ENCODE data around the gene NOL4L.
"Not testable (repeated sequence)": the region's sequence is repeated elsewhere in the genome, so short reads cannot be mapped to it uniquely, and the experiment has no call there.

NOL4L gene

GRCh38 chr20:32612351-32613191, 27.4 kb upstream of the NOL4L start:
- DNase-seq: no peak

GRCh38 chr20:32611868-32612267, 26.7 kb upstream of the NOL4L start:
- no peak for DNase-seq

DNA sequence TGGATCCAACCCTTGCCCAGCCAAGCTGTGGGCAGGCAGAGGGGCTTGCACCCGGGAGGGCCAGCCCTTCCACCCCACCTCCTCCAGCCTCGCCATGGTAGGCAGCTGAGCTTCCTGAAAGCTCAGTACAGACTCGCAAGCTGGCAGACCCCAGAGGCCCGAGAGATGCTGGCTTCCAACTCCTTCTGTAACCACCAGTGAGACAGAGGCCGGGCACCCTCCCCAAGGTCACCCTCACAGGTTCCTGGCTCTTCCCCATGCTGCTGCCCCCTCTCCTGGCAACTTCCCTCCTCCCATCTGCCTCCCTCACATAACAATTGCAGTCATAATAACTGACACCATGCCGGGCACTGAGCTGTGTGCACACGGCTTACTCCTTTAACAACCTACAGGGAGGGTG, 26.2 kb upstream of the NOL4L start:
- DNase-seq: no peak

- DNase-seq: no peak
Observed at GRCh38 chr20:32610472-32611218, 25.5 kb upstream of the NOL4L start.

GRCh38 chr20:32609993-32610392, 24.9 kb upstream of the NOL4L start:
- DNase-seq: no peak

DNA sequence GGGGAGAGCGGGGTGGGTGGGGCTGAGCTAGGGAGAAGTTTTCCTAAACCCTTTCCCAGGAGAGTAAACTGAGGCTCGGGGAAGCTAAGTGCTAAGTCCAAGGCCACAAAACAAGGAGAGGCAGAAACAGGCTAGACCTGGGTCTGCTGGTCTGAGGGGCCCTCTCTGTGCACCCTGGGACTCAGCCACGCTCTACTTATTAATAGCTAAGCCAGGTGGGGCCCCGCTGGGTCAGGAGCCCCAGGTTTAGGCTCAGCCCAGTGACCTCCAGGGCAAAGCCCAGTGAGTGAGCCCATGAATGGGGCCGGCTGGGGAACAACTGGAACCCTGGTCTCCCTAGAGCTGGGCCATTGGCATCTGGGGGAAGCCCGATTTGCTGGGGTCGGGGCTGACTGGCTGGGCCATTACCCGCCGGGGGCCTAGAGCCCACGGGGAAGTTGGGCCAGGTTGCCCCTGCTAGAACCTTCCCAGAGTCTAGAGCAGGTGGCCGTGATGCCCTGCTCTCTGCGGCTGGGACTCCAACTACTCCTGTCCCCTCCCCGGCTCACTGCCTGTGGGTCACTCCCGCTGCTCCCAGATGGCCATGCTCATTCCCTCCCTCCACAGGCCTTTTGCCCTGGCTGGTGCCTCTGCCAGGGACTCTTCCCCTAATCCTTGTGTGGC, 24.1 kb upstream of the NOL4L start:
- no peak for DNase-seq

DNA sequence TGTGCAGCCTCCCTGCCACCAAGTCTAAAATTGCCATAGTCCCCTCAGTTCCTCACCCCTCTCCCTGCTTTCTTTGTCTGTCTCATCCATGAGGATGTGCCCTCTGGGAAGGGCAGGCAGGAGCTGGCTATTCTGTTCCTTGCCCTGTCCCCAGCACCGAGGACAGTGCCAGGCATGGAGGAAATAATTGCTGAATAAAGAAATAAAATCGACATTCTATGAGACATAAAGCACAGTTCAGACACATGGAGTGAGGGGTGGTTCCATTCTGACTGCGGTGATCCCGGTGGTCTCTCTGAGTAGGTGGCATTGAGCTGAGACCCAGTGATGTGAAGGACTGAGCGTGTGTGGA, 23.5 kb upstream of the NOL4L start:
- DNase-seq: no peak

DNA sequence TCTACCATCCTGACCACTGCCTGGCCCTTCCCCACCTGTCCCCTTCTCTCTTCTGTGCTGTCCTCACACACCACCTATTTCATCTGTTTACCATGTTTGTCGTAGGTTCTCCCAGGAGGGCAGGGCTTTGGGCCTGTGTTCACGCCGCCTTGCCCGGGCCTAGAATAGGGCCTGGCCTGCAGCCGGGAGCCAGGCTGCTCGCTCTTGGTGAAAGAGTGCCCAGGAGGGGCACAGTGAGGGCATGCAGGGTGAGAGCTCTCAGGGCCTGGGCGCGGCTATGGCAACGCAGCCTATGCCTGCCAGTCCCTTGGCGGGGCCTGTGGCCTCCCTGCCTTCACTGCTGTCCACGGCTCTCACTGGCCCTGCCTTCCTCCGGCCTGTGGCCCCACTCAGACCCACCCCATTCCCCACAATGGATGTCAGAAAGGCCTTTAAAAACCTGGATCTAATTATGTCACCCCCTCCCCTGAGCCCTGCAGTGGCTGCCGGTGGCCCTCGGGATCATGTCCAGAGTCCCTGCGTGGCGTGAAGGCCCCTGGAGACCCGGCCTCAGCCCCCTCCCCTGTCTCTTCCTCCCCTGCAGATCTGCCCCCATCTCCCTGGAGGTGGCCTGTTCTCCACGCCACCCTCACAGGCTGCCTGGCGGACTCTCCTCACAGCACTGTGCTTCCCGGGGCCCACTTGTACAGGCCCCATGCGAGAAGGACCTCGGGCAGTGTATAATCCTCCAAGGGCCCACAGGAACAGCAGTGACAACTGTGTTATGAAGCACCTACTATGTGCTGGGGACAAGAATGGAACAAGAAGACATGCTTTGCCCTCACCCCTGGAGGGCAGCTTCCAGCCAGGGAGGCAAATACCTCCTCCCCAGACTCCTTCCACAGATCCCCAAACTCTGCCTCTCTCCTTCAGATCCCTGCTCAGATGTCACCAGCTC, 22.9 kb upstream of the NOL4L start:
- no peak for DNase-seq

GRCh38 chr20:32607324-32607723, 22.2 kb upstream of the NOL4L start:
- DNase-seq: no peak

- no peak for DNase-seq
Observed at GRCh38 chr20:32606790-32607189, 21.7 kb upstream of the NOL4L start.

- DNase-seq: no peak
Observed at GRCh38 chr20:32606107-32606506, 21.0 kb upstream of the NOL4L start.

GRCh38 chr20:32605167-32605656, 20.1 kb upstream of the NOL4L start:
- DNase-seq: no peak

DNA sequence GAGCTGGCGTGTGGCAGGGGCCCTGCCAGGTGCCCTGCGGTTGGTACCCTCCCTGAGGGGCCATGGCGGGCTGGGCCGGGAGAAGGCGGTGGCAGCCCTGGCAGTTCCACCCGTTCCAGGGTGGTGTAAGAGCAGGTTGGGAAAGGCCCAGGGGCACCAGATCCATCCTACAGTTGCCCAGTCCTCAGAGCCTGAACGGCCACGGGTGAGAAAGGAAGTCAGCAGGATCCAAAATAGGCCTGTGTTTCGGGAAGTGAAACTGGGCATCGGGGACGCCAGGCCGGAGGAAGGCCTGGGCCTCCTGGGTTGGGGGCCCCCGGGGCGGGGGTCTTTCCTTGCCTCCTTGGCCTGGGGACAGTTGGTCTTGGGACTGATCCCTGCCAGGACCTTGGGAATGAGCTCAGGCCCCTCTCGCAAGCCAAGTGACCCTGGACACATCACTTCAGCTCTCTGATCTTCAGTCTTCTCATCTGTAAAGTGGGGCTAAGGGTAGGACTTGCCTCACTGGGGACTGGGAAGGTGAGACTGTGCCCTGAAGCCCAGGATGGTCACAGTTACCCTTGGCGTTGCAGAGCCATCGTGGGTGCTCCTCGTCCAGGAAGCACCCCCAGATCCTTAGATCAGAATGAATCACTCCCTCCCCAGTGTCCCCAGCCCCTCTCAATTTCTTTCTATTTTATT, 18.1 kb upstream of the NOL4L start:
- DNase-seq: no peak

- no peak for DNase-seq
Observed at GRCh38 chr20:32602273-32602672, 17.1 kb upstream of the NOL4L start.

- no peak for DNase-seq
Observed at GRCh38 chr20:32600681-32601237, 15.6 kb upstream of the NOL4L start.

DNA sequence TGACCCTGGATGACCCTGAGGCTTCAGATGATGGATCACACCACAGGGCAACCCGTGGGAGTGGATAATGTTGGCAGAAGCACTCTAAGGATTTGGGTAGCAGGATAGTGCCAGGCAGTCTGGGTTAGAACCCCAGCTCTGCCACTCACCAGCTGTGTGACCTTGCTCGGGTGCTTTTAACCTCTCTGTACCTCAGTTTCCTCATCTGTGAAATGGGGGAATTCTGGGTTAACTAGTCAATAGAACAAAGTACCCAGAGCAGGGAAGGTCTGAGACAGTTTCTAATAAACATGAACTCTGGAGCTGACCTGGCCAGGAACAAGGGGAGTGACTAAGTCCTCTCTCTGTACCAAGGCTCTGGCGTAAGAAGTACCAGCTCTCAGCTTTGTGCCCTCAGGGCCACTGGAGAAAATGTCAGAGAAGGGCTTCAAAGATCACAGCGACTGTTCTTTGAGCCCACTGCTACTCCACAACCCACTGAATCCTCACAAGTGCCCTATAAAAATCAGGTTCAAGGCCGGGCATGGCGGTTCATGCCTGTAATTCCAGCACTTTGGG, 14.7 kb upstream of the NOL4L start:
- no peak for DNase-seq

DNA sequence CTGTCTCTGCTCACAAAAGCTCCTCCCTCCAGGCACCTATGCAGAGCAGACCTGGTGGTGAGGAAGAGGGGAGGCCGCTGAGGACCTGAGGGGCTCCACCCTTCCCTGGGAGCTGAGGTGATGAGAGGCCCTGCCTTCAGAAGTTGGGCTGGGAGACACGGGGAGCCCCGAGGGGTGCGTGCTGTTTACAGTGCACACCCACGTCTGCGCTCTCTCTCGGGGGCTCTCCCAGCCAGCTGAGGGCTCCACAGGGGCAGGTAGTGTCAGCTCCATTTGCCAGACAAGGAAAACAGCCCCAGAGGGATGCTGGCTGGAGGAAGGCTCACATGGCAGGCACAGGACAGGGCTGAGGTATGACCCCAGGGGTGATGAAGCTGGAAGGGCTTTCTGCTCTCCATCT, 13.5 kb upstream of the NOL4L start:
- no peak for DNase-seq

GRCh38 chr20:32597714-32598113, 12.6 kb upstream of the NOL4L start:
- DNase-seq: no peak

DNA sequence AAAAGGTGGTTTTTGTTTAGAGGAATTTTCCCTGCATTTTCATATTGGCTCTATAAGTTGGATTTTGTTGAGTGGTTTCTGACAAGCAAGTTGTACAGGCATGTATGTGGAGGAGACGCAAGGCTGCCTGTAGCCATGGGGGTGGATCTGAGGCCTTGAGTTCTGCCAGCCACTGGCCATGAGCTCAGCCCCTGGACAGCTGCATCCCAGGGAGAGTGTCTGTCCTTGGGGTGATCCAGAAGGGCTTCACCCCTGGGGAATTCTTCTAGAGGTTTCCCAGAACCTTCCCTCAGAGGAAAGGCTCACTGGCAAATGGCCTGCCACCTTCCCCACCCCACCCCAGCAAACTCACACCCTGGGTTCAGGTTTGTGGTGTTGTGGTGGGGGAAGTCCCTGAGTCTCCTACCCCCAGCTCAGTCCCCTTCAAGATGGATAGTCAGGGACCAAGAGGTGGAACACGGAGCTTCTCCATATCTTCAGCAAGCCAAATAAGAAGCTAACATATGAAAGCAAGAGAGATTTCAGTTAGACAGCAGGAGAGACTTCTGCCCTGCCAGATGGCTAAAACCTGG, 11.6 kb upstream of the NOL4L start:
- no peak for DNase-seq

DNA sequence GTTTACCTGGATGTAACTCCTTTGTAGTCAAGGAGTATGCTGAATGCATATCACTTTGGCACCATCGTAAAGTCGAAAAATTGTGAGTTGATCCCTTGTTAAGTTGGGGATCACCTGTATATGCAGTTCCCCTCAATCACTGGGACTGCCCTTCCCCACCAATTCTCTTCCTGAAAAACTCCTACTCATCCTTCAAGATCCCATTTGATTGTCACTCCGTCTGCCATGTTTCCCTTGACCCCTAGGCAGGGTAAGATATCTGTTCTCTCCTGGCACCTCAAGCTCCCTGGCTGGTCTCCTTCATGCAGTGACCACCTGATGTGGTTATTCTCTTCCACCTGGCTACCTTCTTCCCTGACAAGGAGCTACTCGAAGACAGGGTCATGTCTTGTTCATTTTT, 10.0 kb upstream of the NOL4L start:
- DNase-seq: no peak

GRCh38 chr20:32594669-32595068, 9.5 kb upstream of the NOL4L start:
- not testable (repeated sequence) for DNase-seq

All from NCI-H2107 (cell line).